Sigmoid colon (tissue), 4 donors: ENCODE measurements around the gene FBXW5.

Experiments used
- CTCF ChIP-seq, 4 experiments: fragments of 450-650 bp in 3 of 4; fragments of 200-600 bp in 1 of 4; IDR thresholded peaks; one replicate each; pipeline ENCODE4 v1.5.1; 2016 to 2019; ENCODE audit warnings: antibody characterized with exemption in 4 of 4, mild to moderate bottlenecking in 3 of 4, moderate library complexity in 2 of 4
- EP300 ChIP-seq, 4 donors: sonication (generic); formaldehyde crosslinking; IDR thresholded peaks; one replicate each; pipeline ENCODE4 v1.6.1; 2017; ENCODE audit warnings: antibody characterized with exemption in 4 of 4

- no peak for TF ChIP-seq CTCF (IDR thresholded peaks at IDR 0.05)
- no peak for TF ChIP-seq EP300 (IDR thresholded peaks at IDR 0.05)
These were observed 38.3 kb downstream of the FBXW5 start for GRCh38 chr9:136906266-136906665.
